HEK293T (cell line): ENCODE results near the gene SYTL4.

Experiments
- BHLHE40 ChIP-seq: fragments of 450-650 bp; IDR thresholded peaks from 2 replicates; pipeline ENCODE4 v1.6.1; 2016; ENCODE audit warnings: mild to moderate bottlenecking, moderate library complexity, borderline replicate concordance
- FOXA1 ChIP-seq: fragments of 450-650 bp; IDR thresholded peaks from 2 replicates; pipeline ENCODE4 v1.6.1; 2016; ENCODE audit warnings: mild to moderate bottlenecking
- FOXK2 ChIP-seq: fragments of 450-650 bp; IDR thresholded peaks from 2 replicates; pipeline ENCODE4 v1.6.1; 2016; ENCODE audit warnings: mild to moderate bottlenecking
- FOXM1 ChIP-seq: fragments of 450-650 bp; IDR thresholded peaks from 2 replicates; pipeline ENCODE4 v1.6.1; 2017; ENCODE audit warnings: mild to moderate bottlenecking, borderline replicate concordance
- SUZ12 ChIP-seq: fragments of 450-650 bp; IDR thresholded peaks from 2 replicates; pipeline ENCODE4 v1.6.1; 2016; ENCODE audit warnings: mild to moderate bottlenecking
- ZNF384 ChIP-seq: fragments of 450-650 bp; IDR thresholded peaks from 2 replicates; pipeline ENCODE4 v1.6.1; 2016

DNA sequence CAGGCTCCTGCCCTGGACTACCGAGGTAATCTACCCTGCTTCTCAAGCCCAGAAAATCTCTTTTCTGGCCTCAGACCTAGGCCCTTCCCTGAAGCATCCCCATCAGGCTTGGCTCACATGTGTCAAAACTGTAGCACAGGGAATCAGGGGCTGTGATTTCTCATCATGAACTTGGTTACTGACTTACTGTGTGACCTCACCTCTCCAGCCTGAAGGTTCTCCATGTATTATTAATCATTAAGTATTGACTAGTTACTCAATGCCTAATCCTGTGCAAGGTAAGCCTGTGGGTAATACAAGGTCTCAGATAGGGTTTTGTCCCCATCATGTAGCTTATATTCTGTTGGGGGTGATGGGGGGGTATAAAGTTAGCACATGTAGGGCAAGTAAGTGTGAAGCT is 81.1 kb downstream of the SYTL4 start:
- TF ChIP-seq BHLHE40 = no peak
- TF ChIP-seq ZNF384 = no peak
- TF ChIP-seq FOXA1 = no peak
- no peak for TF ChIP-seq SUZ12
- TF ChIP-seq FOXK2 = no peak
- no peak for TF ChIP-seq FOXM1
